GM12801 (cell line): ENCODE results near the gene HINT2.

ENCODE experiments used
- TF ChIP-seq, protein P1 (sequence below): IDR thresholded peaks from one replicate; pipeline ENCODE4 v1.5.1; 2011; ENCODE audit warnings: control low read depth; ENCODE audit not compliant: insufficient read length; ENCODE audit errors: extremely low read depth

The HINT2 gene

DNA sequence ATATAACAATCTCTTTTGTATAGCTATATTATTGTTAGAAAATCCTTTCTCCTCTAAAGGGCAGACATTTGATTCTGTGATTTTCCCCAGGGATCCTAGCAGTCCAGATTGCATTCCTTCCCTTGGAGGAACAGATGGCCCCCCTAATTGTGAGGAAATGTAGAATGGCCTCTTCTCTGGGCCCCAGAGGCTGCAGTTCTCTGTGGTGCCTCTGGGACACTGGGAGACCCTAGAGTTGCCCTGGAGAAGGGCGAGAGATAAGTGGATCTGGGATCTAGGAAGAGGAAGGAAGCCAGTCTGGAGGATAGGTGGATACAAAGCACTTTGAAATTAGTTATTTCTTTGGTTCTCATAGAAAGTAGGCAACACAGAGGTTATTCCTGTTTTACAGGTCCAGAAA is 1.9 kb upstream of the HINT2 start:
- TF ChIP-seq, protein P1, sequence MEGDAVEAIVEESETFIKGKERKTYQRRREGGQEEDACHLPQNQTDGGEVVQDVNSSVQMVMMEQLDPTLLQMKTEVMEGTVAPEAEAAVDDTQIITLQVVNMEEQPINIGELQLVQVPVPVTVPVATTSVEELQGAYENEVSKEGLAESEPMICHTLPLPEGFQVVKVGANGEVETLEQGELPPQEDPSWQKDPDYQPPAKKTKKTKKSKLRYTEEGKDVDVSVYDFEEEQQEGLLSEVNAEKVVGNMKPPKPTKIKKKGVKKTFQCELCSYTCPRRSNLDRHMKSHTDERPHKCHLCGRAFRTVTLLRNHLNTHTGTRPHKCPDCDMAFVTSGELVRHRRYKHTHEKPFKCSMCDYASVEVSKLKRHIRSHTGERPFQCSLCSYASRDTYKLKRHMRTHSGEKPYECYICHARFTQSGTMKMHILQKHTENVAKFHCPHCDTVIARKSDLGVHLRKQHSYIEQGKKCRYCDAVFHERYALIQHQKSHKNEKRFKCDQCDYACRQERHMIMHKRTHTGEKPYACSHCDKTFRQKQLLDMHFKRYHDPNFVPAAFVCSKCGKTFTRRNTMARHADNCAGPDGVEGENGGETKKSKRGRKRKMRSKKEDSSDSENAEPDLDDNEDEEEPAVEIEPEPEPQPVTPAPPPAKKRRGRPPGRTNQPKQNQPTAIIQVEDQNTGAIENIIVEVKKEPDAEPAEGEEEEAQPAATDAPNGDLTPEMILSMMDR: no peak

DNA sequence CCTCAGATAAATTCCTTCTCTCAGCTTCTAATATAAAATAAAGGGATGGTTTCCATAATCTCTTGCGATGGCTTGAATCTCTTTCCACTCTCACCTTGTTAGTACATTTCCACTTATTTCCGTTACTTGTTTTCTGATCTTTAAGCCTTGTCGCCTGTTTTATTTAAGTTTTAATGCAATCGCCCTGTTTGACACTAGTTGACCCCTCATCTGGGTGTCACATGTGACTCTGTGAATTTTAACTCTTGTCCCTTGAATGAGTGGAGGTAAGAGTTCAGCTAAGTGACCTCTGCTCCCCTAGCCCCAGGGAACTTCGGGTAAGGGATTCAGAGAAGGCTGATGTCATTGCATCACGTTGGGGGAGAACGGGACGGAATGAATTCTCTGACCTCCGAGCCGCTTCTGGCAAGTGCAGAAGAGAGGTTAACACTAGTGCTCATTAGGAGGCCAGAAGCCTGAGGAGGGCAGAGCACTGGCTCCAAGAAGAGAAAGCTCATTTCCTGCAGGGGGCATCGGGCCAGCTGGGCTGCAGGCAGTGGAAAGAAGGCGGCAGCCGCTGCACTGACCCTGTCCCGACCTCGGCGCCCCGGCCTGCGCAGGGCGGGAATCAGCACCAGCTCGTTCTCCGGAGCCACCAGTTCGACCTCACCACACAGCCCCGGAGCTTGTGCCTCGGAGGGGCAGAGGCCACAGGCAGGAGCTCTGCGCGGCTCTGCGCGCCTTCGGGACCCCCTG is 569 bp downstream of the HINT2 start:
- TF ChIP-seq, protein P1: no peak

DNA sequence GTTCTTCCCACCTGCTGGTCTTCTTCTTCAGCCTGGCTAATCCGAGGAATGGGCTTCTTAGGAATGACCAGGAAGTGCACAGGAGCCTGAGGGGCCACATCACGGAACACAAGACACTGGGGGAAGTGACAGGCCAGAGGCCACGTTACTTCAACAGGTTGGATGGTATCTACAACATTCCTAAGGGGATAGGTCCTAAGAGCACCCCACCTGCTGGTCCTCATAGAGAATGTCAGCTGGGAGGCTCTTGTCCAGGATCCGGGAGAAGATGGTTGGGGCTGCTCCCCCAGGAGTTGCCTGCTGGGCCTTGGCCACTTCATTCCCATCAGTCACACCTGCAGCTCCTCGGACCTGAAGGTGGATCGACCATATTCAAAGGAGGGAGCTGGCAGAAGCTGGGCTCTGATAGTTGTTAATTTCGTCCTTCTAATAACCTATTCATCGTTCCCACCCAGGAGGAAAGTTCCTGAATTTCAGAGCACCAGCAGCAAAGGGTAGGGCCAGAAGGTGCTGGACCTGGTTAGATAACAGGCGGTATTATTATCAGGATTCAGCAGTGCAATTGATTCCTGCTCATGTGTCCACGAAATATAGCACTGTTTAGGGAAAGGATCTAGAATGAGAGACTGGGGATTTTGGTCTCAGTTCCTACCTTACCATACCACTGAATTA is 1.3 kb downstream of the HINT2 start:
- TF ChIP-seq, protein P1: no peak

DNA sequence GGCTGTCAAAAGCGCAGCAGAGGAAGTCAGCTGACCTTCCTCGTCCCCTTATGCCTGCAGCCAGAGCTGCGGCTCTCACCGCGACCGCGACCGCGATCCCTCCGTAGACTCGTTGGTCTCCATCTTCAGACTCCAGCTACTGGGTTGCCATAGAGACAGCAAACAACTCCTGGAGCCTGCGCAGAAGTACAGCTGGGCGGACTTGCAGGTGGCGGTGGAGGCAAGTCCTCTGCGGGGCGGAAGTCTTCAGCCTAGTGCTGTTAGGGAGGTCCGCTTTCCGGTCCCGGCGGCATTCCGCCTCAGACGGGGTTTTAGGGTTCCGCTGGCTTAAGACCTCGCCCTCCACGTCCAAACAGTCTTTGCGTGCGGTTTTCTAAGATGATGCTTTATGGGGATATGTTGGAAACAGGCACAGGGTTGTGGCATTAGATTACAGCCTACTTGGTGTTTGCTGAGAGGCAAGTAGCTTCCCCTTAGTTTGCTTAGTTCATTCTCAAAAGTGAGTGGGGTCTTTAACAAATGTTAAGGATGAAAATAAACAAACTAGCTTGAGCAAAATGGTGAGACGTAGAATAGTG is 2.7 kb downstream of the HINT2 start, which contains the start of gene SPAG8:
Gene SPAG8, minus strand, starts transcription at position 238 of the 578 bp plus-strand sequence. Its CDS starts 115 bp downstream, at position 123.
- TF ChIP-seq, protein P1: no peak

DNA sequence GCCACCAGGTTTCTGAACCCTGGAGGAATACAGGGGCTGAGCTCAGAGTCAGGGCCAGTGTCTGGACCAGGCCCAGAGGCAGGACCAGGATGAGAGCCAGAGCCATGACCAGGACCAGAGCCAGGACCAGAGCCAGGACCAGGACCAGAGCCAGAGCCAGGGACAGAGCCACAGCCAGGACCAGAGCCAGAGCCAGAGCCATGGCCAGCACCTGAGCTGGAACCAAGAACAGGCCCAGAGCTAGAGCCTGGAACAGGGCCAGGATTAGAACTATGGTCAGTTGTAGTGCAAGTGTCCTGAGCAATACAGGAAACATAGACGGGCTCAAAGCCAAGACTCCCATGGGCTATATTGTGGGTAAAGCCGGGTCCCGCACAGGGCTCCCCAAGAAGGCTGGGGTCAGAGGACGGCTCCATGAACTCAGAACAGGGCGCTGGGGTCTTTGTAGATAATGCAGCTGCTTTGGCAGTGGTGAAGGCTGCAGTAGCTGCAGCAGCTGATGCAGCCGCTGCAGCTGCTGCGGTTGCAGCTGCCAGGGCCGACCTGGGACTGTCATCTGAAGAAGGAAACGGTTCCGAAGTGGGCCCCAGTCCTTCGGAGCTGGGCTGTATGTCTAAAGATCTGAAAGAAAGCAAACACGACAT is 3.3 kb downstream of the HINT2 start:
- TF ChIP-seq, protein P1: no peak

DNA sequence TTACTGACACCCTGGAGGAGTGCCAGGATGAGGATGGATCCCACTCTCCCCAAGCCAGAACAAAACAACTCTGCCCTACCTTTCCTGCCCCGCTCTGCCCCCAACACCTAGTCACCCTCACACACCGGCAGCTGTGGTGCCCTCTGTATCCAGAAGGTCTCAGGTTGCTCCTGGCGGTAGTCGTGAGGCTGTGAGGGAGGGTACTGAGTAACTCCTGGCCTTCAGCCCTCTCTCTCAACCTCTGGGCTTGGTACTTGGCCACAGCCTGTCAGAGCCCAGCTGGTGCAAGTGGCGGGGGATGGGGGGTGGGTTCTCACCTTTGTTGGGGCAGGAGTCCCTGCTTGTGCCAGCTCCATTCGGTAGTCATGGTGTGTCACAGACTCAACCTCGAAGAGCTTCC is 4.7 kb downstream of the HINT2 start:
- TF ChIP-seq, protein P1: no peak

DNA sequence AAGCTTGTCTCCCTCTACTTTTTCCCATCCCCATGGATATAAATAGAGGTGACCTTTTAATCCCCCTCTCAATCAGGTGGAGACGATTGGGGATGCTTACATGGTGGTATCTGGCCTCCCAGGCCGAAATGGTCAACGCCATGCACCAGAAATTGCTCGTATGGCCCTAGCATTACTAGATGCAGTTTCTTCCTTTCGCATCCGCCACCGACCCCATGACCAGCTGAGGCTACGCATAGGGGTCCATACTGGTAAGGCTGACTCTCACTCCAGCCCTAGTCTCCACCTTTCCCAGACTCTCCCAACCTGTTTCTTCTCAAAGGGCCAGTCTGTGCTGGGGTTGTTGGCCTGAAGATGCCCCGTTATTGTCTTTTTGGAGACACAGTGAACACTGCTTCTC is 6.4 kb downstream of the HINT2 start:
- TF ChIP-seq, protein P1: no peak
